ENCODE data around the gene CHTOP.
A peak's percentile ranks its signal among the peaks of the same experiment; 100 is the strongest.

CHTOP gene

GRCh38 chr1:153659656-153660055 is 25.8 kb downstream of the CHTOP start:
- peaks cover 33 to 53% of the 10 kb centered on the region in 2 experiments for H3K36me3 ChIP-seq (ENCODE audit: control insufficient read depth in 2 of 2, insufficient read depth in 1 of 2, low read length in 2 of 2)
- ChIA-PET CTCF (interaction anchor here (0.8 to 2.4 kb wide), 2 partner anchors 49 to 149 kb away, joined by 5 to 9 read pairs; no protein-coding TSS in a partner anchor), POLR2A (interaction anchor here (0.6 to 2.8 kb wide), 7 partner anchors 11 to 343 kb away, joined by 3 to 24 read pairs (median 5); partner anchors contain the start of genes CHTOP, S100A1 and S100A13)
- no peak for TF ChIP-seq ZNF558 (tag by site-specific recombination; IDR thresholded peaks at IDR 0.05)
- H3K4me1 ChIP-seq (ENCODE audit: control insufficient read depth, insufficient read depth, low read length) = 0 out of 2 replicates have a peak, but pooled peaks cover 2% of the 10 kb centered on the region
- H3K4me3 ChIP-seq (ENCODE audit: low read depth, low read length) = peak overlapping the region; percentile 87
- H3K27ac ChIP-seq (ENCODE audit: extremely low read depth, low read depth, low read length) = no peak overlapping the region
- no peaks in the 10 kb centered on the region for H3K9me3 ChIP-seq (ENCODE audit: control insufficient read depth, insufficient read depth, low read depth, low read length)

DNA sequence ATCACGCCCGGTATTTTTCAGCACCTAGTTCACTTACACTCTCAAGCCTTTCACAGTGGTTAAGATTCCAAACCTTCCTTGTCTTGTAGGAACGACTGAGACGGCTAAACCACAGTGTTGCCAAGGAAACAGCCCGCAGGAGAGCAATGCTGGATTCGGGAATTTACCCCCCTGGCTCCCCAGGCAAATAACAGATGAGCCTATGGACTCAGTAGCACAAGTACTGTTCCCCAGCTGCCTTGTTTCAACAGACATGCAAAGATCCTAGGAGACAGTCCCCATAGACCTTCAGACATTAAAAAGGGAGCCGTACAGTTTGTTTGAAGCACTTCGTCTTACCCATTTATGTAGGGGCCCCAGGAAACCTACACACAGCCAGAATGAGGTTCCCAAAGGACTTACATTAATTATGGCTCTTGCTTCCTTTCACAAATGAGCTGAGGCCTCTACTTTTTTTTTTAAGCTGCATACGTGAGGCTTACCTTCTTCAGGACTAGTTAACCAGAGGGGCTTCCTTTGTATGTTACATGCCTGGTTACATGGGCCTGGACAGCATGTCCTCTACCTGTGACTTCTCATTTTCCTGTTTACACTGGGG is 27.3 kb downstream of the CHTOP start:
- Histone ChIP-seq H3K36me3 (ENCODE audit: control insufficient read depth in 2 of 2, insufficient read depth in 1 of 2, low read length in 2 of 2) (peaks cover 49 to 68% of the 10 kb centered on the region in 2 experiments), H3K4me3 (ENCODE audit: low read depth, low read length) (no peak overlapping the region), H3K4me1 (ENCODE audit: control insufficient read depth, insufficient read depth, low read length) (0 out of 2 replicates have a peak, but pooled peaks cover 2% of the 10 kb centered on the region), H3K27ac (ENCODE audit: extremely low read depth, low read depth, low read length) (no peak overlapping the region), H3K9me3 (ENCODE audit: control insufficient read depth, insufficient read depth, low read depth, low read length) (no peaks in the 10 kb centered on the region)
- TF ChIP-seq ZNF248 (tag by site-specific recombination; IDR thresholded peaks at IDR 0.05) (no peak), KLF8 (tag by site-specific recombination; IDR thresholded peaks at IDR 0.05) (no peak), ZBTB17 (tag by site-specific recombination; IDR thresholded peaks at IDR 0.05) (peak; percentile 22; the same call in 1 of the 2 replicates), ZBTB20 (tag by site-specific recombination; IDR thresholded peaks at IDR 0.05) (peak; percentile 46; the same call in 1 of the 2 replicates), RBAK (tag by site-specific recombination; IDR thresholded peaks at IDR 0.05) (no peak), ZNF433 (tag by site-specific recombination; IDR thresholded peaks at IDR 0.05; ENCODE audit: low read depth) (no peak), OSR2 (tag by site-specific recombination; IDR thresholded peaks at IDR 0.05) (no peak), ZNF37A (tag by site-specific recombination; IDR thresholded peaks at IDR 0.05) (no peak), PRDM4 (tag by site-specific recombination; IDR thresholded peaks at IDR 0.05) (peak; percentile 75), ZNF792 (tag by site-specific recombination; IDR thresholded peaks at IDR 0.05) (no peak), ZSCAN4 (tag by site-specific recombination; IDR thresholded peaks at IDR 0.05) (no peak), IKZF3 (tag by site-specific recombination; IDR thresholded peaks at IDR 0.05) (peak; percentile 52; the same call in 1 of the 2 replicates), ZNF140 (tag by site-specific recombination; IDR thresholded peaks at IDR 0.05) (no peak), GLIS1 (tag by site-specific recombination; IDR thresholded peaks at IDR 0.05) (peak; percentile 88), BCL11B (tag by site-specific recombination; IDR thresholded peaks at IDR 0.05; ENCODE audit: low read depth) (no peak), ZNF214 (tag by site-specific recombination; IDR thresholded peaks at IDR 0.05; ENCODE audit: borderline replicate concordance) (no peak)
- TF ChIP-seq, protein P1, sequence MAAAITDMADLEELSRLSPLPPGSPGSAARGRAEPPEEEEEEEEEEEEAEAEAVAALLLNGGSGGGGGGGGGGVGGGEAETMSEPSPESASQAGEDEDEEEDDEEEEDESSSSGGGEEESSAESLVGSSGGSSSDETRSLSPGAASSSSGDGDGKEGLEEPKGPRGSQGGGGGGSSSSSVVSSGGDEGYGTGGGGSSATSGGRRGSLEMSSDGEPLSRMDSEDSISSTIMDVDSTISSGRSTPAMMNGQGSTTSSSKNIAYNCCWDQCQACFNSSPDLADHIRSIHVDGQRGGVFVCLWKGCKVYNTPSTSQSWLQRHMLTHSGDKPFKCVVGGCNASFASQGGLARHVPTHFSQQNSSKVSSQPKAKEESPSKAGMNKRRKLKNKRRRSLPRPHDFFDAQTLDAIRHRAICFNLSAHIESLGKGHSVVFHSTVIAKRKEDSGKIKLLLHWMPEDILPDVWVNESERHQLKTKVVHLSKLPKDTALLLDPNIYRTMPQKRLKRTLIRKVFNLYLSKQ (tag by site-specific recombination; IDR thresholded peaks at IDR 0.05; ENCODE audit: borderline replicate concordance) = no peak
- TF ChIP-seq, protein P2, sequence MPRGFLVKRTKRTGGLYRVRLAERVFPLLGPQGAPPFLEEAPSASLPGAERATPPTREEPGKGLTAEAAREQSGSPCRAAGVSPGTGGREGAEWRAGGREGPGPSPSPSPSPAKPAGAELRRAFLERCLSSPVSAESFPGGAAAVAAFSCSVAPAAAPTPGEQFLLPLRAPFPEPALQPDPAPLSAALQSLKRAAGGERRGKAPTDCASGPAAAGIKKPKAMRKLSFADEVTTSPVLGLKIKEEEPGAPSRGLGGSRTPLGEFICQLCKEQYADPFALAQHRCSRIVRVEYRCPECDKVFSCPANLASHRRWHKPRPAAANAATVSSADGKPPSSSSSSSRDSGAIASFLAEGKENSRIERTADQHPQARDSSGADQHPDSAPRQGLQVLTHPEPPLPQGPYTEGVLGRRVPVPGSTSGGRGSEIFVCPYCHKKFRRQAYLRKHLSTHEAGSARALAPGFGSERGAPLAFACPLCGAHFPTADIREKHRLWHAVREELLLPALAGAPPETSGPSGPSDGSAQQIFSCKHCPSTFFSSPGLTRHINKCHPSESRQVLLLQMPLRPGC (tag by site-specific recombination; IDR thresholded peaks at IDR 0.05) = no peak
- TF ChIP-seq, protein P3, sequence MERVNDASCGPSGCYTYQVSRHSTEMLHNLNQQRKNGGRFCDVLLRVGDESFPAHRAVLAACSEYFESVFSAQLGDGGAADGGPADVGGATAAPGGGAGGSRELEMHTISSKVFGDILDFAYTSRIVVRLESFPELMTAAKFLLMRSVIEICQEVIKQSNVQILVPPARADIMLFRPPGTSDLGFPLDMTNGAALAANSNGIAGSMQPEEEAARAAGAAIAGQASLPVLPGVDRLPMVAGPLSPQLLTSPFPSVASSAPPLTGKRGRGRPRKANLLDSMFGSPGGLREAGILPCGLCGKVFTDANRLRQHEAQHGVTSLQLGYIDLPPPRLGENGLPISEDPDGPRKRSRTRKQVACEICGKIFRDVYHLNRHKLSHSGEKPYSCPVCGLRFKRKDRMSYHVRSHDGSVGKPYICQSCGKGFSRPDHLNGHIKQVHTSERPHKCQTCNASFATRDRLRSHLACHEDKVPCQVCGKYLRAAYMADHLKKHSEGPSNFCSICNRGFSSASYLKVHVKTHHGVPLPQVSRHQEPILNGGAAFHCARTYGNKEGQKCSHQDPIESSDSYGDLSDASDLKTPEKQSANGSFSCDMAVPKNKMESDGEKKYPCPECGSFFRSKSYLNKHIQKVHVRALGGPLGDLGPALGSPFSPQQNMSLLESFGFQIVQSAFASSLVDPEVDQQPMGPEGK (tag by site-specific recombination; IDR thresholded peaks at IDR 0.05) = peak; percentile 23; the same call in 1 of the 2 replicates
- POLR2A ChIA-PET = interaction anchor here (0.6 to 1.5 kb wide), 5 partner anchors 14 to 415 kb away, joined by 3 to 6 read pairs (median 4); partner anchors contain the start of genes INTS3 and S100A13
- CTCF ChIA-PET = no interaction called here
